ENCODE results near the gene CHP2.

Gene CHP2

DNA sequence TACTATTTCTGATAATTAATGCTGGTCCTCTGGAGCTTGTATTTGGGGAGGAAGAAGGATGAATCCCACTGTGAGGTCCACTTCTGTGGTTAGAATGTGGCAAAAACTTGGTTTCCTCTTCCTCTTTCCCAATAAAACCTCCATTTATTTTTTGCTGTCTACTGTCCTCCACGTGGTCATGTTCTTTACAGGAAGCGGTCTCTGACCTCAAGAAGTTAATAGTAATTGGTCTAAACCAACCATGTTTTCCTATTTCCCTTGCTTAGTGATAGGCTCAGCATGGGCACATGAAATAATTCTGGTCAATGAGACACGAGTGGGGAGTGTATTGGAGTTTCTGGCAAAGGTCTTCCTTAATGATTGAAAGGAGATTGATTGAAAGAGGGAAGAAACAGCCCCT, 33.9 kb downstream of the CHP2 start:
- H2AFZ ChIP-seq (ENCODE audit: low read depth, low read length), result no peak overlapping the region
- H4K8ac ChIP-seq (ENCODE audit: low read length), result no peak overlapping the region
- no peaks in the 10 kb centered on the region for H3K9me3 ChIP-seq (ENCODE audit: control insufficient read depth, low read length)
- no peak overlapping the region for H3K4ac ChIP-seq (ENCODE audit: low read depth in 1 of 2, low read length in 2 of 2)
- no peaks in the 10 kb centered on the region for H3K79me1 ChIP-seq (replicated peaks; ENCODE audit: low read length, poor library complexity, severe bottlenecking)
- no peak overlapping the region for H3K18ac ChIP-seq (ENCODE audit: low read depth in 1 of 2, low read length in 2 of 2)
- H3K4me1 ChIP-seq (ENCODE audit: control insufficient read depth, insufficient read depth, low read depth, low read length), result no peaks in the 10 kb centered on the region
- H3K23ac ChIP-seq (ENCODE audit: low read length in 2 of 2), result no peak overlapping the region
- H2BK5ac ChIP-seq (ENCODE audit: low read depth, low read length, poor library complexity, severe bottlenecking), result no peak overlapping the region
- no peak overlapping the region for H2BK15ac ChIP-seq (ENCODE audit: low read depth, poor library complexity, severe bottlenecking)
- H3K36me3 ChIP-seq (ENCODE audit: control insufficient read depth in 1 of 2, insufficient read depth in 2 of 2, low read depth in 1 of 2, low read length in 2 of 2), result no peaks in the 10 kb centered on the region
- H3K4me3 ChIP-seq (ENCODE audit: insufficient read depth in 1 of 2, low read depth in 1 of 2, low read length in 2 of 2), result no peak overlapping the region
- no peak overlapping the region for H3K4me2 ChIP-seq (ENCODE audit: low read length, poor library complexity, severe bottlenecking)
- H3K14ac ChIP-seq (ENCODE audit: low read length in 2 of 2), result no peak overlapping the region
- no peak for DNase-seq
- H2BK12ac ChIP-seq (ENCODE audit: low read length in 2 of 2), result no peak overlapping the region
- 43% methylated on average over 3 of the region's 3 CpGs for WGBS
- no peak overlapping the region for H2BK120ac ChIP-seq (ENCODE audit: low read depth, low read length)
- no peak overlapping the region for H3K27ac ChIP-seq (ENCODE audit: low read length, poor library complexity, severe bottlenecking)
- H3K9ac ChIP-seq (ENCODE audit: low read length), result no peak overlapping the region
- no peak overlapping the region for H4K91ac ChIP-seq (ENCODE audit: low read length)
- peaks cover 10 to 26% of the 10 kb centered on the region in 2 experiments for H3K27me3 ChIP-seq (ENCODE audit: control insufficient read depth in 1 of 2, insufficient read depth in 1 of 2, low read length in 2 of 2)
- no peak overlapping the region for H2AK5ac ChIP-seq (ENCODE audit: low read length, severe bottlenecking)

DNA sequence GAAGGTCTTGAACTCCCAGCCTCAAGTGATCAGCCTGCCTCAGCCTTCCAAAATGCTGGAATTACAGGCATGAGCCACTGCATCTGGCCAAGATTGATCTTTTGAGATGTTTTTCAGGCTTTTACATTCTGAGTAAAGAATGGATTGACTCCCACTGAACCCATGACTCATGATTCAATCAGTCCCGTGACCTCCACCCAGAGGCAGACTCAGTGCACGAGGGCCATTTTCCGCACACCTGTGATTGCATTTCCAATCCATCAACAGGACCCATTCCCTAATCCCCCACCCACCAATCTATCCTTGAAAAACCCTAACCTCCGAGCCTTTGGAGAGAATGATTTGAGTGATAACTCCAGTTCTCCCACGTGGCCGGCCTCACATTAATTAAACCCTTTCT, 40.6 kb downstream of the CHP2 start:
- DNase-seq, result no peak
- Histone ChIP-seq H3K4ac (ENCODE audit: low read depth in 1 of 2, low read length in 2 of 2) (no peak overlapping the region), H3K79me1 (replicated peaks; ENCODE audit: low read length, poor library complexity, severe bottlenecking) (no peaks in the 10 kb centered on the region), H3K23ac (ENCODE audit: low read length in 2 of 2) (no peak overlapping the region), H2BK120ac (ENCODE audit: low read depth, low read length) (no peak overlapping the region), H3K4me3 (ENCODE audit: insufficient read depth in 1 of 2, low read depth in 1 of 2, low read length in 2 of 2) (no peak overlapping the region), H3K4me1 (ENCODE audit: control insufficient read depth, insufficient read depth, low read depth, low read length) (no peaks in the 10 kb centered on the region), H3K4me2 (ENCODE audit: low read length, poor library complexity, severe bottlenecking) (no peak overlapping the region), H3K9ac (ENCODE audit: low read length) (no peak overlapping the region), H4K8ac (ENCODE audit: low read length) (no peak overlapping the region), H3K36me3 (ENCODE audit: control insufficient read depth in 1 of 2, insufficient read depth in 2 of 2, low read depth in 1 of 2, low read length in 2 of 2) (no peaks in the 10 kb centered on the region), H3K9me3 (ENCODE audit: control insufficient read depth, low read length) (no peaks in the 10 kb centered on the region), H3K27me3 (ENCODE audit: control insufficient read depth in 1 of 2, insufficient read depth in 1 of 2, low read length in 2 of 2) (peaks cover 0 to 4% of the 10 kb centered on the region in 2 experiments), H3K18ac (ENCODE audit: low read depth in 1 of 2, low read length in 2 of 2) (no peak overlapping the region), H2BK15ac (ENCODE audit: low read depth, poor library complexity, severe bottlenecking) (no peak overlapping the region), H2BK12ac (ENCODE audit: low read length in 2 of 2) (no peak overlapping the region), H3K14ac (ENCODE audit: low read length in 2 of 2) (no peak overlapping the region), H2AK5ac (ENCODE audit: low read length, severe bottlenecking) (no peak overlapping the region), H4K91ac (ENCODE audit: low read length) (no peak overlapping the region), H3K27ac (ENCODE audit: low read length, poor library complexity, severe bottlenecking) (no peak overlapping the region), H2AFZ (ENCODE audit: low read depth, low read length) (no peak overlapping the region), H2BK5ac (ENCODE audit: low read depth, low read length, poor library complexity, severe bottlenecking) (no peak overlapping the region)
- WGBS, result 79% methylated on average over 6 of the region's 6 CpGs

DNA sequence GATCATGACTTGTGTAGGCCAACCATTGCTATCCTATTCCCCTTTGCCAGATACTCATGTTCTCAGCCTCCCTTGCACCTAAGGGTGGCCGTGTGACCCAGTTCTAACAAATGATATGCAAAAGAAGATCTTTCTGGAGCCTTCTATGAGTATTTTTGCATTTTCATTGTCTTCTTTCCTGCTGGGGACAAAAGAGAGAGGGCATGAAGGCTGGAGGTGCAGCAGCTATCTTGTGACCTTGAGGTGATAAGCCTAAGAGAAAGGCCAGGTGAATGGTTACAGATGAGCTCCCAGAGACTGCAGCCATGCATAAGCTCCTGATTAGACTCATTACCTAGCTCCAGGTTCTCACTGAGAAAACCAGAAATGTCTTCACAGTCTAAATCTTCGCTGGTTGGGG, 42.1 kb downstream of the CHP2 start:
- Histone ChIP-seq H3K4me3 (ENCODE audit: insufficient read depth in 1 of 2, low read depth in 1 of 2, low read length in 2 of 2) (no peak overlapping the region), H2BK15ac (ENCODE audit: low read depth, poor library complexity, severe bottlenecking) (no peak overlapping the region), H3K9me3 (ENCODE audit: control insufficient read depth, low read length) (no peaks in the 10 kb centered on the region), H3K27ac (ENCODE audit: low read length, poor library complexity, severe bottlenecking) (no peak overlapping the region), H2AFZ (ENCODE audit: low read depth, low read length) (no peak overlapping the region), H3K9ac (ENCODE audit: low read length) (no peak overlapping the region), H2BK5ac (ENCODE audit: low read depth, low read length, poor library complexity, severe bottlenecking) (no peak overlapping the region), H3K18ac (ENCODE audit: low read depth in 1 of 2, low read length in 2 of 2) (no peak overlapping the region), H2BK12ac (ENCODE audit: low read length in 2 of 2) (no peak overlapping the region), H3K23ac (ENCODE audit: low read length in 2 of 2) (no peak overlapping the region), H3K79me1 (replicated peaks; ENCODE audit: low read length, poor library complexity, severe bottlenecking) (no peaks in the 10 kb centered on the region), H3K14ac (ENCODE audit: low read length in 2 of 2) (no peak overlapping the region), H3K27me3 (ENCODE audit: control insufficient read depth in 1 of 2, insufficient read depth in 1 of 2, low read length in 2 of 2) (peaks cover 0 to 4% of the 10 kb centered on the region in 2 experiments), H2AK5ac (ENCODE audit: low read length, severe bottlenecking) (no peak overlapping the region), H2BK120ac (ENCODE audit: low read depth, low read length) (no peak overlapping the region), H4K91ac (ENCODE audit: low read length) (no peak overlapping the region), H3K4me2 (ENCODE audit: low read length, poor library complexity, severe bottlenecking) (no peak overlapping the region), H3K4me1 (ENCODE audit: control insufficient read depth, insufficient read depth, low read depth, low read length) (no peaks in the 10 kb centered on the region), H3K36me3 (ENCODE audit: control insufficient read depth in 1 of 2, insufficient read depth in 2 of 2, low read depth in 1 of 2, low read length in 2 of 2) (no peaks in the 10 kb centered on the region), H4K8ac (ENCODE audit: low read length) (no peak overlapping the region), H3K4ac (ENCODE audit: low read depth in 1 of 2, low read length in 2 of 2) (no peak overlapping the region)
- WGBS, result 58% methylated on average over 2 of the region's 2 CpGs
- no peak for DNase-seq

DNA sequence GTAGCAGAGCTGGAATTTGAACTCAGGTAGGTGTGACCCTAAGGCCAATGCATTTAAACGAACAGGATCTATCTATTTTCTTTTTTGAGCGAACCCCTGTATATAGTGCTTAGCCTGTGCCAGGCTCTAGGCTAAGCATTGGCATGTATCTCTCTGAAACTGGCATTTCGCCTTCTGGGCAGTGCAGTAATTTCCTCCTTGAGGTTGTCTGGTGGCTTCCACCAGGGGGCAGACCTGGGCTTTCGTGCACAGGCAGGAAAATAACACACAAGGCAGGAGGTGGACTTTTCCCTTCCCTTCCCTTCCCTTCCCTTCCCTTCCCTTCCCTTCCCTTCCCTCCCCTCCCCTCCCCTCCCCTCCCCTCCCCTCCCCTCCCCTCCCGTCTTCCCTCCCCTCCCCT, 46.6 kb downstream of the CHP2 start:
- 16% methylated on average over 3 of the region's 5 CpGs for WGBS
- no peak overlapping the region for H4K91ac ChIP-seq (ENCODE audit: low read length)
- H3K18ac ChIP-seq (ENCODE audit: low read depth in 1 of 2, low read length in 2 of 2), result no peak overlapping the region
- H3K36me3 ChIP-seq (ENCODE audit: control insufficient read depth in 1 of 2, insufficient read depth in 2 of 2, low read depth in 1 of 2, low read length in 2 of 2), result no peaks in the 10 kb centered on the region
- H3K14ac ChIP-seq (ENCODE audit: low read length in 2 of 2), result no peak overlapping the region
- no peak overlapping the region for H3K4ac ChIP-seq (ENCODE audit: low read depth in 1 of 2, low read length in 2 of 2)
- H3K27ac ChIP-seq (ENCODE audit: low read length, poor library complexity, severe bottlenecking), result no peak overlapping the region
- no peaks in the 10 kb centered on the region for H3K4me1 ChIP-seq (ENCODE audit: control insufficient read depth, insufficient read depth, low read depth, low read length)
- no peak overlapping the region for H2AK5ac ChIP-seq (ENCODE audit: low read length, severe bottlenecking)
- H3K23ac ChIP-seq (ENCODE audit: low read length in 2 of 2), result no peak overlapping the region
- no peak overlapping the region for H3K4me2 ChIP-seq (ENCODE audit: low read length, poor library complexity, severe bottlenecking)
- H4K8ac ChIP-seq (ENCODE audit: low read length), result no peak overlapping the region
- no peak overlapping the region for H2BK120ac ChIP-seq (ENCODE audit: low read depth, low read length)
- no peak overlapping the region for H2AFZ ChIP-seq (ENCODE audit: low read depth, low read length)
- DNase-seq, result peak; percentile 26
- no peak overlapping the region for H2BK12ac ChIP-seq (ENCODE audit: low read length in 2 of 2)
- H3K27me3 ChIP-seq (ENCODE audit: control insufficient read depth in 1 of 2, insufficient read depth in 1 of 2, low read length in 2 of 2), result peaks cover 0 to 11% of the 10 kb centered on the region in 2 experiments
- H2BK15ac ChIP-seq (ENCODE audit: low read depth, poor library complexity, severe bottlenecking), result no peak overlapping the region
- no peak overlapping the region for H3K9ac ChIP-seq (ENCODE audit: low read length)
- H3K9me3 ChIP-seq (ENCODE audit: control insufficient read depth, low read length), result no peaks in the 10 kb centered on the region
- H3K4me3 ChIP-seq (ENCODE audit: insufficient read depth in 1 of 2, low read depth in 1 of 2, low read length in 2 of 2), result no peak overlapping the region
- no peak overlapping the region for H2BK5ac ChIP-seq (ENCODE audit: low read depth, low read length, poor library complexity, severe bottlenecking)
- no peaks in the 10 kb centered on the region for H3K79me1 ChIP-seq (replicated peaks; ENCODE audit: low read length, poor library complexity, severe bottlenecking)

All from mesenchymal stem cell (in vitro differentiated cells and primary cell).